HepG2 (cell line): ENCODE data around the gene MXRA8. TPM values are rescaled to one million over a fixed set of nuclear protein-coding genes. Genes with fewer than 3 reads are reported as not detected.

ENCODE experiments used
- BORCS8-MEF2B ChIP-seq: sonication (generic); formaldehyde crosslinking; IDR thresholded peaks from 2 replicates; pipeline ENCODE4 v1.8.0; 2022; ENCODE audit warnings: mild to moderate bottlenecking, missing genetic modification reagents
- CREB1 ChIP-seq, 2 experiments: fragments of 450-650 bp in 1 of 2; IDR thresholded peaks; 2 replicates each; pipeline ENCODE4 v1.6.1; 2016 to 2017; ENCODE audit warnings: control low read depth in 1 of 2, mild to moderate bottlenecking in 1 of 2, missing compliant biosample characterization in 1 of 2, missing genetic modification characterization in 1 of 2
- CREB3 ChIP-seq: sonication (generic); formaldehyde crosslinking; IDR thresholded peaks from 2 replicates; pipeline ENCODE4 v1.5.0; 2020; ENCODE audit warnings: missing genetic modification reagents
- DNMT3B ChIP-seq: conservative IDR thresholded peaks from 2 replicates; pipeline ENCODE4 v1.6.1; 2016; ENCODE audit warnings: missing biosample characterization, control low read depth
- FOXP4 ChIP-seq: sonication (generic); formaldehyde crosslinking; IDR thresholded peaks from 2 replicates; pipeline ENCODE4 v1.4.0; 2020; ENCODE audit warnings: missing genetic modification reagents
- GTF3A ChIP-seq: sonication (generic); formaldehyde crosslinking; conservative IDR thresholded peaks from 2 replicates; pipeline ENCODE4 v1.4.0; 2020; ENCODE audit warnings: mild to moderate bottlenecking, missing genetic modification reagents
- IKZF4 ChIP-seq: sonication (generic); formaldehyde crosslinking; IDR thresholded peaks from 2 replicates; pipeline ENCODE4 v1.5.1; 2020; ENCODE audit warnings: borderline replicate concordance, mild to moderate bottlenecking, low read depth, missing genetic modification reagents; ENCODE audit errors: not compliant biosample characterization
- NCOA2 ChIP-seq: sonication (generic); formaldehyde crosslinking; IDR thresholded peaks from 2 replicates; pipeline ENCODE4 v1.8.0; 2022; ENCODE audit warnings: inconsistent platforms
- NFKB2 ChIP-seq: sonication (generic); formaldehyde crosslinking; IDR thresholded peaks from 2 replicates; pipeline ENCODE4 v1.4.0; 2020; ENCODE audit warnings: missing genetic modification reagents, borderline replicate concordance
- SIN3B ChIP-seq: fragments of 150-350 bp; IDR thresholded peaks from 2 replicates; pipeline ENCODE4 v1.6.1; 2014; ENCODE audit warnings: low read length
- SMARCC2 ChIP-seq: fragments of 450-650 bp; IDR thresholded peaks from 2 replicates; pipeline ENCODE4 v1.6.1; 2017; ENCODE audit warnings: antibody characterized with exemption, mild to moderate bottlenecking
- SYNCRIP ChIP-seq: fragments of 200-400 bp; formaldehyde crosslinking; IDR thresholded peaks from 2 replicates; pipeline ENCODE4 v1.6.1; 2018; ENCODE audit warnings: mild to moderate bottlenecking, low read depth, low read length; ENCODE audit not compliant: insufficient read depth
- TFE3 ChIP-seq: IDR thresholded peaks from 2 replicates; pipeline ENCODE4 v1.6.1; 2016
- ZBTB43 ChIP-seq: sonication (generic); formaldehyde crosslinking; conservative IDR thresholded peaks from 2 replicates; pipeline ENCODE4 v1.4.0; 2020; ENCODE audit warnings: missing genetic modification reagents
- ZNF121 ChIP-seq: sonication (generic); formaldehyde crosslinking; IDR thresholded peaks from 2 replicates; pipeline ENCODE4 v1.5.0; 2020; ENCODE audit warnings: mild to moderate bottlenecking, missing genetic modification reagents
- ZNF3 ChIP-seq: IDR thresholded peaks from 2 replicates; pipeline ENCODE4 v1.7.0; 2017; ENCODE audit warnings: inconsistent platforms
- ZNF343 ChIP-seq: sonication (generic); formaldehyde crosslinking; IDR thresholded peaks from 2 replicates; pipeline ENCODE4 v1.4.0; 2020; ENCODE audit warnings: mild to moderate bottlenecking, missing genetic modification reagents
- ZNF660 ChIP-seq: sonication (generic); formaldehyde crosslinking; IDR thresholded peaks from 2 replicates; pipeline ENCODE4 v1.5.1; 2020; ENCODE audit warnings: mild to moderate bottlenecking, low read depth, missing genetic modification reagents, borderline replicate concordance
- ZNF772 ChIP-seq: sonication (generic); formaldehyde crosslinking; IDR thresholded peaks from 2 replicates; pipeline ENCODE4 v1.5.0; 2020; ENCODE audit warnings: mild to moderate bottlenecking, missing genetic modification reagents
- ZXDC ChIP-seq: sonication (generic); formaldehyde crosslinking; IDR thresholded peaks from 2 replicates; pipeline ENCODE4 v1.5.0; 2020; ENCODE audit warnings: mild to moderate bottlenecking, missing genetic modification reagents
- polyA plus RNA-seq, 8 experiments: library from polyadenylated mRNA; depleted of rRNA in 3 of 8; stranded (reverse) in 7 of 8; unstranded in 1 of 8; fragments of >200 nt; fragmentation: Illumina TruSeq in 4 of 8; extraction: Trizol in 4 of 8; gene quantifications; 2 replicates each; pipeline versions ENCODE4 v1.2.1 to v1.2.3, GENCODE V29; 2011 to 2016; ENCODE audit warnings: low read depth in 4 of 8, missing spikeins in 1 of 8, mixed read lengths in 1 of 8; ENCODE audit not compliant: insufficient read depth in 1 of 8
- total RNA-seq, 5 experiments: library from RNA; depleted of rRNA; stranded (reverse); fragments of >200 nt; fragmentation: Illumina TruSeq; extraction: Trizol; gene quantifications; 2 replicates each; pipeline ENCODE4 v1.2.3, GENCODE V29; 2016; ENCODE audit warnings: low read depth in 1 of 5

MXRA8 gene
- total and polyA plus RNA-seq, 2 of the 13 experiments (the other 11 are each of a cell fraction or from before 2014, with no cell fraction given): 19.8 to 44.8 TPM

- TF ChIP-seq ZNF343 (CRISPR knock-in tag): no peak
- no peak for TF ChIP-seq ZNF3 (CRISPR knock-in tag)
- no peak for TF ChIP-seq CREB1 (IDR thresholded peaks at IDR 0.05)
- TF ChIP-seq CREB1 (CRISPR knock-in tag; IDR thresholded peaks at IDR 0.05): peak; percentile 62
- TF ChIP-seq NFKB2: no peak
- TF ChIP-seq FOXP4 (CRISPR knock-in tag): no peak
- TF ChIP-seq ZNF121 (CRISPR knock-in tag): peak; percentile 35
- no peak for TF ChIP-seq CREB3 (CRISPR knock-in tag)
- TF ChIP-seq DNMT3B (CRISPR knock-in tag): 0 out of 2 replicates have a peak, but pooled peaks have one; percentile 25
- no peak for TF ChIP-seq IKZF4
- no peak for TF ChIP-seq SYNCRIP
- TF ChIP-seq NCOA2 (CRISPR knock-in tag): 0 out of 2 replicates have a peak, but pooled peaks have one; percentile 6
- no peak; the same call in 1 of the 2 replicates for TF ChIP-seq BORCS8-MEF2B (CRISPR knock-in tag)
- TF ChIP-seq GTF3A (CRISPR knock-in tag): no peak
- no peak for TF ChIP-seq ZNF772
- no peak for TF ChIP-seq ZXDC (CRISPR knock-in tag)
- TF ChIP-seq ZBTB43 (CRISPR knock-in tag): no peak
- 0 out of 2 replicates have a peak, but pooled peaks have one; percentile 78 for TF ChIP-seq TFE3 (CRISPR knock-in tag)
- no peak for TF ChIP-seq ZNF660 (CRISPR knock-in tag)
- no peak for TF ChIP-seq SMARCC2
- no peak for TF ChIP-seq SIN3B
These were observed 53.7 kb downstream of the MXRA8 start (continued) for GRCh38 chr1:1304331-1305299.
